RCC 7860 (cell line): ENCODE results near the gene CHPF.

ENCODE experiments used
- DNase-seq: peaks from one replicate; pipeline ENCODE4 v3.0.0-alpha.2; 2015; ENCODE audit warnings: low spot score
- FAIRE-seq: peaks from 2 replicates; lab custom pipeline; 2012; peaks lifted over from hg19 to GRCh38; lab: Jason Lieb, UNC

The CHPF gene

DNA sequence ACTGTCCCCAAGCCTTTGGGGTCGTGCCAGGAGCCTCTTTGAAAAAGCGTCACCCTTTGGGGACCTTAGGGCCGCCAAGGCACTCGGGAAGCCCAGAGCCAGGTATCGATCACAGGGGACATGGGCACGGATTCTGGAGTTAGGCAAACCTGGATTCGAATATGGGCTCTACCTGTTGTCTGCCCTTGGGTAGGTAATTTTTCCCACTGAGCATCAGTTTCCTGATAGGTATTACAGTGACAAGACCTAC is 9.5 kb upstream of the CHPF start:
- FAIRE-seq (no peak), DNase-seq (no peak)

DNA sequence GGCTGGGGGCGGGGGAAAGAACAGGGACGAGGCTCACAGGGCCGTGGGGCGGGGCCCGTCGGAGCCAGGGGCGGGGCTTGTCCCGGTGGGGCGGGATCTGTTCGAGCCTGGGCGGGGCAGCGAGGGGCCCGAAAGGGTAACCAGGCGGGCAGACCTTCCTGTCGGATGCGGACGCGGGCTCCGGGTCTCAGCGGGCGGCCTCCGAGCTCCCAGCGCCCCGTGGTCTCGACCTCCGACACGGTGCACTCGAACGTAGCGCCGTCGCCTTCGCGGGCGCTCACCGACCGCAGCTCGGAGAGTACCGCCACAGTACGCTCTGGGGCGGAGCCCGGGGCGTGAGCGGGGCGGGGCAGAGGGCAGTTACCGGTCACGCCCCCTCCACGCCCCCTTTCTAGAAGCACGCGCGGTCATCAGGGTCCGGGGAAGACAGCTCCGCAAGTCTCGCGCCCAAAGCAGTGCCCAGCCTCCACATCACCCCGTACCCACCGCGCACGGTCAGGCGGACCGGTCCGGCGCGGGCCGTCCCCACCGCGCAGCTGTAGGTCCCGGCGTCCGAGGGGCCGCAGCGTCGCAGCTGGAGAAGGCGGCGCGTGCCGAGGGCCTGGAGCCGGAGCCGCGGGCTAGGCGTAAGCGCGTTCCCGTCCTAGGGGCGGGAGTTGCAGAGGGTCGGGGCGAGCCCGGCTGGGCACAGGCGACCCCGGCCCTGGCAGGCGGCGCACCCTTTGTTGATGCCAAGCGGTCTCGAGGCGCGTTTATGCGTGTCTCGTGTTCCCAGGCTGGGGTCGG is 9.0 kb upstream of the CHPF start:
- FAIRE-seq: no peak
- DNase-seq: peak; percentile 63

DNA sequence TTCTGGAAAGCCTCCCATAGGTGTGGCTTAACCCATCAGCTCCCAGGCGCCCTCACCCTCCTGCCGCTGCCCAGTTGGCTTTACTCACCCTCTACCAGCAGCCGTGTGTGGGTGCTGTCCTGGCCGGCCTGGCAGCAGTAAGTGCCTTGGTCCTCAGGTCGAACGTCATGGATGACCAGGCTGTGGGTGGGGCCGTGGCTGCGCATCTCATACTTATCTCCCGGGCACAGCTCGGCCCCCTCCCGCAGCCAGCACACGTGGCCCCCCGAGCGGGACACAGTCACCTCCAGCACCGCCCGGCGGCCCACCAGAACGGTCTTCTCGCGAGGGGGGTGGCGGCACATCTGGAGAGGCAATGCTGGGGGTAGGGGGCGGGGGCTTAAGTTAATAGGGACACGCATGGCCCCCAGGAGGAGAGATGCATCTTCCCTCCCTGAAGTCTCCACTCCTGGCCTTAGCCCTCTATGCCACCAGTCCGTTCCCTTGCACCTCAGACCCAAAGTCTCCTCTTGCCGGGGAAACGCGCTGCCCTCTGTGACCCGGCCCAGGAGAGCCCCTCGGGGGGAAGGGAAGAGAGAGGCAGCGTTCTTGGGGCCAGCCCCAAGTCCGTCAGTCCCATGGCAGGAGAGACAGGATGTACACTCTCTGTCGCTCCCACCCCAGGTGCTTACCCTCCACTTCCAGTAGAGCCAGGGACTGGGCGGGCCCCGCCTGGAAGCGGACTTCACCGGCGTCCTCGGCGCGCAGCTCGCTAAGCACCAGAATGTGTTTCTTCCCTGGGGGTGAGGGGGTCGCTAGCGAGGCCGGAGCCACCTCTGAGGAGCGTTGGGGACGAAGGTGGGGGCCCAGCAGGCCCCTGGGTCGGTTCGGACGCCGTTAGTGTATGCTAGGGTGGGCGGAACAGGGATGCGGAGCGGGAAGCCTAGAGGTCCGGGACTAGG is 8.1 kb upstream of the CHPF start:
- FAIRE-seq (no peak), DNase-seq (peak; percentile 62)

DNA sequence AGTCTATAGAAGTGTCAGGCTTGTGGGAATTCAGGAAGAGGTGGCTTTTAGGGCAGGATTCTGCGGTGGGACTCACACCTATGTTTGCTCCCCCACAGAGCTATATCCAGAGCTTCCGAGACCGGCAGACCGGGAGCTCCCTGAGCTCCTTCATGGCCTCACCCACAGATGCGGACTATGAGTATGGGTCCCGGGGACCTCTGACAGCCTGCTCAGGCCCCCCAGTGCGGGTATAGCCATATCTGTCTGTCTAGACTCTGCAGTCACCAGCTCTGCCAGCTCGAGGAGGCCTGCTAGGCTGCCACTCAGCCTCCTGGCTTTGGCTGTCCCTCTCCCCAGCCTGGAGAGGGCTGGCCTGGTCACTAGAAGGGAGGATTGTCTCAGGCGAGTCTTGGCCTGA is 6.0 kb upstream of the CHPF start:
- DNase-seq: no peak
- no peak for FAIRE-seq

DNA sequence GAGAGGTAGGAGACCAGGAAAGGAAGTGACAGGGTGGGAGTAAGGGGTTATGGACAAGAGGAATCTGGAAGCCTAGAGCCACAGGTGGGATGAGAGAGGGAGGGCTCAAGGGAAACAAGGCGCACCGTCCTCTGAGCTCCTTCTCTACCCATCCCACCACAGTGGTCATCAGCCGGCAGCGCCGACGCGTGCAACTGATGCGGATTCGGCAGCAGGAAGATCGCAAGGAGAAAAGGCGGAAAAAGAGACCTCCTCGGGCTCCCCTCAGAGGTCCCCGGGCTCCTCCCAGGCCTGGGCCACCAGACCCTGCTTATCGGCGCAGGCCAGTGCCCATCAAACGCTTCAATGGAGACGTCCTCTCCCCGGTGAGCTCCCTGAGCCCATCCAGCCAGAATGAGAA is 5.4 kb upstream of the CHPF start:
- FAIRE-seq (no peak), DNase-seq (no peak)

DNA sequence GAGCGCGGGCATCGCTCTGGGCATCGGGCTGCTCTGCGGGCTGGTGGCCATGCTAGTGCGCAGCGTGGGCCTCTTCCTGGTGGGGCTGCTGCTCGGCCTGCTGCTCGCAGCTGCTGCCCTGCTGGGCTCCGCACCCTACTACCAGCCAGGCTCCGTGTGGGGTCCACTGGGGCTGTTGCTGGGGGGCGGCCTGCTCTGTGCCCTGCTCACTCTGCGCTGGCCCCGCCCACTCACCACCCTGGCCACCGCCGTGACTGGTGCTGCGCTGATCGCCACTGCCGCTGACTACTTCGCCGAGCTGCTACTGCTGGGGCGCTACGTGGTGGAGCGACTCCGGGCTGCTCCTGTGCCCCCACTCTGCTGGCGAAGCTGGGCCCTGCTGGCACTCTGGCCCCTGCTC is 4.0 kb upstream of the CHPF start:
- no peak for FAIRE-seq
- DNase-seq: no peak

DNA sequence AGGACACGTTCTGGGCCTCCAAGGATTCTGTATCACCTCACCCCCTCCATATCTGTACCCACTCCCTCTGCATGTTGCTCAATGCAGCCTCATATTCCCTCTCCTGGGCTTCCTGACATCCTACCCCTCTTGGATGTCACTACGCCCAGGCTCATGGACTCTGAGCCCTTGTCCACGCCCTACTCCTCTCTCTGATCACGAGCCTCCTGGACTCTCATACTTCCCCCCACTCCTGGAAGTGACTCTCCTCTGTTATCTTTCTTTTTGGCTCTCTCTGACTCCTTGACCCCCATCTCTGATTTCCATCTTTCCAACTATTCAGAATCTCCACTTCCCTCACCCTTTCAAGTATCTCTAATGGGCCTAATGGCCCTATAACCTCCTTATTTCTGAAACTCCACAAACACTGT is 2.3 kb upstream of the CHPF start:
- FAIRE-seq: no peak

DNA sequence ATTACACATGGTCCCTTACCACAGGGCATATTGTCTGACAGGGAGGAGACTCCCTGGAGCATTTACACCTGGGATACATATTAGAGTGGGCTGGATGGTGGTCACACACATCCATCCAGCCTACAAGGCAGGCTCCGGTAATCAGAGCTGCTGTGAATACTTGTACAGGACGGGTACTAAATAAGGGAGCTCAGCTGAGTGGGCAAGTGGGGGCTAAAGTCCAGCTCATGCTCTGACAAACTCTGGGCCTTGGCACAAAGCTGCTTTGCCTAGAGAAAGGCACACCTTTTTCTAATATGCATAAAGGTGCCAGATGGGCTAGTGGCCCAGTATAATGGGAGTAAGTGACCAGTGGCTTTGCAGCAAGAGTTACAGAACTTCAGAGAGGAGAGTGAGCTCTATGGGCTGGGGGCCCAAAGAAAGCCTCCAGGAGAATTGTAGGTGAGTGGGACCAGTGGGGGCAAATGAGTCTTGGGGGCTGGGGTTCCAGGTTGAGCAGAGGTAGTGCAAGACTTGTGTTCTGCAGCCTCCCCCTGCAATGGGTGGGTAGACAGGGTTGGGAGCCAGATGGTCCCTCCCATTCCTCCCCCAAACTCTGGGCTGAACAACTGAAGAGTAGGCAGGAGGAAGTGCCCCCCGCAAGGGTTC is 1.8 kb upstream of the CHPF start:
- FAIRE-seq (no peak), DNase-seq (no peak)

More for the DNA sequence above, 2.3 kb upstream of the CHPF start:
- DNase-seq: no peak

DNA sequence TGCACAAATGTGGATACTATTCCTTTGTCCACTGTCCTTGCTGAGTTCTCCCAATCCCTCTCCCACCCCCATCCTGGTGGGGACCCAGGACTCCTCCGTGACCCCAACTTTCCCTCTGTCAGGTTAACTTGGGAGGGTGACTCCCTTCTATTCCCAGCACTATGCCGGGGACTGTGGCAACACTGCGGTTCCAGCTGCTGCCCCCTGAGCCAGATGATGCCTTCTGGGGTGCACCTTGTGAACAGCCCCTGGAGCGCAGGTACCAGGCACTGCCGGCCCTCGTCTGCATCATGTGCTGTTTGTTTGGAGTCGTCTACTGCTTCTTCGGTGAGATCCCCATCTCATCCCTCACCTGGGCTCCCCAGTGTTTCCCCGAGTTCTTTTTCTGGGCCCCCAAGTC is 958 bp upstream of the CHPF start:
- FAIRE-seq: no peak

DNA sequence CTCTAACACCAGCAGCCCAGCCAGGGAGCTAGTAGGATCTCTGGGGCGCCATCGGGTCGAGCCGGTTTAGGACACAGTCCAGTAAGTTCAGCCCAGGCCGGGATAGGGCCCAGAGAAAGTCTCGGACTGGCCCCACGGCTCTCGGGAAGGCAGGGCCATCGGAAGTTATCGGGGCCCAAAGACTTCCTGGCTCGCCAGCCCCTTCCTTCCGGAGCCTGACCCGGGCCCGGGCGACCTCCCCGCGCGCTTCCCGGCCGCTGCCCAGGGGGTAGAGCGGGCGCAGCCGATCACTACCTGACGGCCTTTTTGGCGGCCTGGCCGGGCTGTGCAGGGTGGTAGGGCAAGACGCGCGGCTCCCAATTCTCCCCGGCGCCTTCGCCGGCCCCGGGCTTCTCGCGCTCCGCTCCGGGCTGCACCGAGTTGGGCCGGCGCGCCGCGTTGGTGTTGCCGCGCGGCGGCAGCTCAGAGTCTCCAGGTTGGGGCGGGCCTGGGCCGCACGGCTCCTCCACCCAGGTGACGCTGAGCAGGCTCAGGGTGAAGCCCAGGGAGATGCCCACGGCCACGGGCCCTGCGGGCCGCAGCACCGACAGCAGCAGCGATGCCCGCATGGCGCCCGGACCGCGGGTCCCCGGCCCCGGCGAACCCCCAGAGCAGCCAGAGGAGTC is 546 bp downstream of the CHPF start:
- peak; percentile 36 for DNase-seq

More for the DNA sequence above, 958 bp upstream of the CHPF start:
- DNase-seq: no peak

DNA sequence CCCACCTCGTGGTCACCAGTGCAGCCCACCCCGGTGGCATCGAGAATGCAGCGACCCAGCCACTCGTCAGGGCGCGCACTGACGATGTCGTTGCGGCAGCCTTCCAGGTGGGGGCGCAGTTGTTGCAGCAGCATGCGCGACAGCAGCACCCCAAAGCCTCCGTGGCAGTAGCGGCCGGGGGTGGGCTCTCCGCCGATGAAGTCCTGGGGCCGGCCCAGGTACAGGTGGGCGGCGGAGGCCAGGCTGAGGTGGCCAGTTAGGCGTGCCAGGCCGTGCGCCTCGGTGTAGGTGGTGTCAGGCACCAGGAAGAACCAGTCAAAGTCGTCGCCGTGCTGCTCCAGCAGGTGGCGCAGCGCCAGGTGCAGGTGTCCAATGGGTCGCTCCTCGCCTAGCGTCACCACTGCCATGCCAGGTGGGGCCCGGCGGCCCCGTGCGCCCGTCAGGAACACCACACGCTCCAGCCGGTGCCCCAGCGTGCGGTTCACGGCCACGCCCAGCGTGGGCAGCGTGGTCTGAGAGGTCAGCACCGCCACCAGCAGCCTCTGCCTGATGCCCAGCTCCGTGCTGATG is 1.9 kb downstream of the CHPF start:
- FAIRE-seq (no peak), DNase-seq (peak; percentile 68)

More for the DNA sequence above, 546 bp downstream of the CHPF start:
- no peak for FAIRE-seq

DNA sequence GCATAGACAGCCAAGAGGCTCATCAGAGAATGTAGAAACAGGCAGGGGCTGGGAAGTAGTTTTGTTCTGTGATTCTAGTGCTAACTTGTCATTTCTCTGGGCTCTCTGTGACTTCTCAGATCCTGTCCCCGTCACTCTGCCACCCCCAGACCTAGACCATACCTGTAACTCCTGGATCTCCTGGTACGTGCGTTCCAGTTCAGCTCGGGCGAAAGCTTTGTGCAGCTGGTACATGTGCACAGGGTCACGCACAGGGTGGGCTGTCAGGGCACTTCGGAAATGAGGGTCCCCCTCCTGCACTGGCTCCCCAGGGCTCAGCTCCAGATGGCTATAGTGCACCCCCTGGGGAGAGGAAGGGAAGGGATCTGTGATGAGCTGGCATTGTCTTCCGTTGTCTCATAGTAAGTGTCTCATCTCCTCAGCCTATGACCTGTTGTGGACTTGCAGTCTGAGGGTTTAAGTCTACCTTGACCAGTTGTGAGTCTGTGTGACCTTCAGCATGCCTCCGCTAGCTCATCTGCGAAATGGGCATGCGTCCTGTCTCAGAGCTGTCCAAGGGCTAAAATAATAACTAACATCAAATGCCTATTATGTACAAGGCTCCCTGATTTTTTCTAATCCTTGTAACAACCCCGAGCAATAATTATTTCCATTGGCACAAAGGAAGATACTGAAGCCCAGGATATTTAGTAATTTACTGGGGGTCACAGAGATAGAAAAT is 2.7 kb downstream of the CHPF start:
- FAIRE-seq: no peak

DNA sequence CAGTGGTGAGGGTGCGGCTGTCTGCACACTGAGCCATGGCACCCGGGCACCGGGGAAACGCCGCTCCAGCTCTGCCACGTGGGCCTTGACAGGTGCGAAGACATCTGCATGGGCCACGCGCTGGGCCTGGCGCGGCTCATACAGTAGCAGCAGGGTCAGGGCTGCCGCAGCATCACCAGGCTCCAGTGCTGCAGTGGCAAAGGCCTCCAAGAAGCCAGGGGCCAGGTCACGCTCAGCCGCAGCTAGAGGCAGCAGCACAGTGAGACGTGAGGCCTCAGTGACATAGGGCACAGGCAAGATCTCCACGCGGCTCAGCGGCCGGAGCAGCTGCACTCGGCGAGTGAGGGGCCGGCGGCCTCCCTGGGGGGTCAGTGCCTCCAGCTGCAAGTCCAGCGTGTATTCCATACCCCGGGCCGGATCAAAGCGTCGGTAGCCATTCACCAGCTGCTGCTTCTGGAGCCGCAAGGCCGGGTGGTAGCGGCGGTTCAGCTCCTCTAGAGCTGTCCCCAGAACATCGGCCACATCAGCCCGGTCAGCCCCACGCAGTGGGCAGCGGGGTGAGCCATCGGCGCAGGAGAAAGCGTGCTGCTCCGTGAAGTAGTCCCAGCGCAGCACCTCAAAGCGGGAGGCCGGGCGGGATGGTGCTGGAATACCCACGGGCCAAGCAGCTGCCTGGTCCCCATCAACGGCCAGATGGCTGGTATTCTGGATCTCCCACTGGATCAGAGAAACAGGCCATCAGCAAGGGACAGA is 3.5 kb downstream of the CHPF start:
- no peak for FAIRE-seq
- DNase-seq: no peak

More for the DNA sequence above, 2.7 kb downstream of the CHPF start:
- DNase-seq: no peak

DNA sequence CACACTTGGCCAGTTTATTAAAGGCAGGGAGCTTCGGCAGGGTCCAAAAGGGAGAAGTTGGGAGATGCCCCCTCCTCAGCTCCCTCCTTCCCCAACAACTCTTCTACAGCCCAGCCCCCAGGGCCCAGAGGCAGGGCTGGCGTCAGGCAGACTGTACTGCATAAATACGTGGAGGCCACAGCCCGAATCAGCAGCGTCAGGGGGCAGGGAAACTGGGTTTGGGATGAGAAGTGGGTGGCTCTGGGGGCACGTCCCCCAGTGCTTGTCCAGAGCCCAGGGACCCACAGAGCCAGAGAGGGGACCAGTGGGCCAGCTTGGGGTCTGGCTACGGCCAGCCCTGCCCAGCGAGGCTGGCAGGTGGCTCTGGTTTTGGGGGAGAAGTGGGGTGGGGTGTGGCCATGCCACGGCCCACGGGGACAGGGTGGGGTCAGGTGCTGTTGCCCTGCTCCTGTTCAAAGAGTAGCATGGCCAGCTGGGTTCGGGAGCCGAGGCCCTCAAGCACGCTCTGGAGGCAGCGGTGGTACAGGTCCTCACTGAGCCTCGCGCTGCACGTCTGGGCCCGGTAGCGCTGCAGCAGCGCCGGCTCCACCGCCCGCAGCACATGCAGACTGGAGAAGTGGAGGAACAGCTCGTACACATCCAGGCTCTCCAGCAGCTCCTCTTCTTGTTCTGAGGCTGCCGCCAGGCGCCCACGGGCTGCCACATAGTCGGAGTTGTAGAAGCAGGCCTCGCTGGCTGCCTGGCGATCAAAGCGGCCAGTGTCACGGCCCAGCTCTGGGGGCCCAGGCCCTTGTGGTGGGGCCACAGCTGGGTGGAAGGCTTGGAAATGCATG is 4.4 kb downstream of the CHPF start:
- no peak for DNase-seq
- FAIRE-seq: no peak

DNA sequence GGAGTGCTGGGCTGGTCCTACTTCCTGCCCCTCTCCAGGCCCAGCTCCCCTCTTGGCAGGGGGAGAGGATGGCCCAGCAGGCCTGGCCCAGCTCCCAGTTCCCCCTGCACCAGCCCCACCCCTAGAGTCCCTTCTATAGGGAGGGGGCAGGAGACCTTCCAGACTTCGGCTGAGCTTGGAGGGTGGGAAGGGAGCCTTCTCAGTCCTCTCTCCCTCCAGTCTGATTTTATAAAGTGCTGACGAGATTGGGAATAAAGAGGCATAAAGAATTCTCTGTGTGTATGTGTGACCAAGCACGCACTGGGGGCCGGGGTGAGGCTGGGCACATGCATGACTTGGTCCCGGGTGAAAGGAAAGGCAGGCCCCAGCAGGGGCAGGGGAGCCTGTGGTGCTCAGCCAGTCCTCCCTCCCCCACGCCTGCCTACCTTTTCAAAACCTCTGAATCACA is 5.1 kb downstream of the CHPF start:
- no peak for FAIRE-seq

DNA sequence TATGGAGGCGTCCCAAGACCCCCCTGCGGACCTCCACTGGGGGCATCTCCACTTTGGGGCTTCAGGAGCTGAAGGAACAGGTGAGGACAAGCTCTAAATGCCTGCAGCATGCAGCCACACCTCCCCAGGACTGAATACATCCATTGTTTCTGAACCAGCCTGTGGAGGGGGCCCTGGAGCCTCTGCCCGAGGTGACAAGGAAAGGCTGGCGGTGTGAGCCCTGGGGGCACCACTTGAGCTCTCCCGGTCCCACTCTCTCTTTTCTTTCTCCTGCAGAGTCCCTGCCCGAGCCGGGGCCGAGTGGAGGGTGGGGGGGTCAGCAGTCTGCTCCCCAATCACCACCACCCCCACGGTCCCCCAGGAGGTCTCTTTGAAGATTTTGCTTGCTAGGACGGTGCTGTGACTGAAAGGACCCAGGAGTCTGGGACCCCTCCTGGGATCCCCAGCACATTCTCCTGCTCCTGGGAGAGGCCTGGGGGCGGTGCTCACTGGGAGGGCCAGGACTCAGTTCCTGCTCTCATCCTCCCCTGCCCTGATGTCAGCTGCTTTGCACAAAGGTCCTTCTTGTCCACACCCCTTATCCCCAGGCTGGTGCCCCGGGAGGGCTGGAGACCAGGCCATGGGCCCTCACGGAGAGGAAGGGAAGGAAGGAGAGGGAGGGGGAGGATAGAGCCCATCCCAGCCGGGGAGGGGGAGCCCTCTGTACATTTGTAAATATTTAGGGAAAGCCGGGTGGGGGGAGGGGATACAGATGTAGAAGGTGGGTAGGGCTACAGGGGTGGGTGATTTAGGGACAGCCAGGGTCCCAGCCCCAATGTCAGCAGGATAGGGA is 5.7 kb downstream of the CHPF start:
- DNase-seq: no peak
- FAIRE-seq: no peak

More for the DNA sequence above, 5.1 kb downstream of the CHPF start:
- DNase-seq: no peak

DNA sequence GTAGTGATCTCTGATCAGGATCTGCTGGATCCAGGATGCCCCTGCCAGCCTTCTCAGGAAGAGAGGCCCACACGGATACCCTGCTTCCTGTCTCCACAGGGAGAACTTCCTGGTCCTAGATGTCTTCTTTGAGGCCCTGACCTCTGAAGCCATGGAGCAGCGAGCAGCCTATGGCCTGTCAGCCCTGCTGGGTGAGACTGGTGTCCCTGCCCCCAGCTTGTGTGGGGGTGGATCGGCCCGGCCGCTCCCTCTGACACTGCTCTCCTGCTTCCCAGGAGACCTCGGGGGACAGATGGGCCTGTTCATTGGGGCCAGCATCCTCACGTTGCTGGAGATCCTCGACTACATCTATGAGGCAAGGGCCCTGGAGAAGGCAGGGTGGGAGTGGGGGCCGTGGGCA is 6.6 kb downstream of the CHPF start:
- FAIRE-seq (no peak), DNase-seq (no peak)

DNA sequence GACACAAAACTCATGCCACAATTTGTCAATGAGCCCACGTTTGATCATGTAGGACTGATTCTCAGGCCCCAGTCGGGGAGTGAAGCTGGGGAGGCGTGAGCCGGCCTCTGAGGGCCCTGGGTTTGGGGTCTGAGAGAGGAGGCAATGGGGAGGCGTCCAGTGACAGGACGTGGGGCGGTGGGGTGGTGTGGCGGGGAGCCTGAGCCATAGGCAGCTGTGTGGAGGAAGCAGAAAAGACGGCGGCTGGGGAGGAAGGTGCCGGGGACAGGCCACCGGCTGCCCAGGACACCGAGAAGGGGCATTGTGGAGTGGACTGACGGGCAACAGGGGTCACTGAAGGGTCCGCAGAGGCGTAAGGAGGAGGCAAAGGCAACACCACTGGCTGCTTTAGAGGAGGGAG is 7.2 kb downstream of the CHPF start:
- DNase-seq (no peak), FAIRE-seq (no peak)
